Endothelial cell (in vitro differentiated cells): ENCODE results near the gene TSC2. TPM values are rescaled to one million over a fixed set of nuclear protein-coding genes. Genes with fewer than 3 reads are reported as not detected.

Experiments
- microRNA-seq: library from miRNA; unstranded; fragments of <30 nt; microRNA quantifications from one replicate; pipeline ENCODE4, GENCODE V29; 2020; ENCODE audit not compliant: unreplicated experiment
- total RNA-seq: library from RNA; stranded (reverse); fragmentation: NEBNext Ultra II Directional; extraction: Animal tissue kit (Norgen Biotek cat#: 25700); gene quantifications from one replicate; pipeline ENCODE4 v1.2.1, GENCODE V29; 2021; ENCODE audit not compliant: unreplicated experiment

The TSC2 gene
- total RNA-seq, 1 donor from 2014 or later, result 180 TPM

Small RNA genes lying within 50 kb of the gene (microRNA-seq; reads per million reads assigned to microRNA genes)
- 0.42 reads per million for gene MIR1225
- gene MIR3180-5, result not detected
- gene MIR4516, result not detected
- gene MIR6511B1, result not detected

Other genes with a start within 250 kb of the TSC2 start
- 44.8 TPM for gene HAGH, start 221.2 kb upstream of the TSC2 start, total RNA-seq
- 23.1 TPM for gene FAHD1, start 220.8 kb upstream of the TSC2 start, total RNA-seq
- not detected for gene MEIOB, start 175.8 kb upstream of the TSC2 start, total RNA-seq
- gene HS3ST6, start 129.6 kb upstream of the TSC2 start, total RNA-seq, result not detected
- 18.1 TPM for gene MSRB1, start 104.8 kb upstream of the TSC2 start, total RNA-seq
- not detected for gene RPL3L, start 93.3 kb upstream of the TSC2 start, total RNA-seq
- gene NDUFB10, start 88.4 kb upstream of the TSC2 start, total RNA-seq, result 122 TPM
- 3,223 TPM for gene RPS2, start 83.2 kb upstream of the TSC2 start, total RNA-seq
- gene RNF151, start 81.1 kb upstream of the TSC2 start, total RNA-seq, result not detected
- gene TBL3, start 75.9 kb upstream of the TSC2 start, total RNA-seq, result 25.0 TPM
- 0.23 TPM for gene NOXO1, start 66.5 kb upstream of the TSC2 start, total RNA-seq
- gene GFER, start 63.8 kb upstream of the TSC2 start, total RNA-seq, result 30.0 TPM
- 0.82 TPM for gene SYNGR3, start 58.0 kb upstream of the TSC2 start, total RNA-seq
- 34.4 TPM for gene ZNF598, start 38.2 kb upstream of the TSC2 start, total RNA-seq
- gene NPW, start 28.2 kb upstream of the TSC2 start, total RNA-seq, result 0.82 TPM
- 78.8 TPM for gene NHERF2, start 21.1 kb upstream of the TSC2 start, total RNA-seq
- 25.6 TPM for gene NTHL1, start 151 bp upstream of the TSC2 start, total RNA-seq
- 70.0 TPM for gene PKD1, start 87.9 kb downstream of the TSC2 start, total RNA-seq
- 1.9 TPM for gene RAB26, start 100.6 kb downstream of the TSC2 start, total RNA-seq
- gene TRAF7, start 107.8 kb downstream of the TSC2 start, total RNA-seq, result 190 TPM
- gene CASKIN1, start 148.6 kb downstream of the TSC2 start, total RNA-seq, result 2.4 TPM
- gene MLST8, start 157.5 kb downstream of the TSC2 start, total RNA-seq, result 35.4 TPM
- gene BRICD5, start 162.9 kb downstream of the TSC2 start, total RNA-seq, result 21.1 TPM
- 31.5 TPM for gene PGP, start 166.9 kb downstream of the TSC2 start, total RNA-seq
- gene E4F1, start 175.6 kb downstream of the TSC2 start, total RNA-seq, result 35.9 TPM
- 1.0 TPM for gene DNASE1L2, start 188.5 kb downstream of the TSC2 start, total RNA-seq
- gene ECI1, start 203.6 kb downstream of the TSC2 start, total RNA-seq, result 27.1 TPM
- gene RNPS1, start 220.1 kb downstream of the TSC2 start, total RNA-seq, result 203 TPM